PC-3 (cell line): ENCODE data around the gene HECTD1.

Experiments used
- EZH2 ChIP-seq: fragments of 300-600 bp; sonication (generic); IDR thresholded peaks from one replicate; pipeline ENCODE4 v1.6.1; 2017; ENCODE audit warnings: antibody characterized with exemption, mild to moderate bottlenecking, low read length; ENCODE audit not compliant: unreplicated experiment
- TF ChIP-seq, protein P1 (sequence below): fragments of 300-600 bp; sonication (generic); conservative IDR thresholded peaks from 2 replicates; pipeline ENCODE4 v1.5.1; 2017; ENCODE audit warnings: antibody characterized with exemption, low read depth, mild to moderate bottlenecking, low read length

DNA sequence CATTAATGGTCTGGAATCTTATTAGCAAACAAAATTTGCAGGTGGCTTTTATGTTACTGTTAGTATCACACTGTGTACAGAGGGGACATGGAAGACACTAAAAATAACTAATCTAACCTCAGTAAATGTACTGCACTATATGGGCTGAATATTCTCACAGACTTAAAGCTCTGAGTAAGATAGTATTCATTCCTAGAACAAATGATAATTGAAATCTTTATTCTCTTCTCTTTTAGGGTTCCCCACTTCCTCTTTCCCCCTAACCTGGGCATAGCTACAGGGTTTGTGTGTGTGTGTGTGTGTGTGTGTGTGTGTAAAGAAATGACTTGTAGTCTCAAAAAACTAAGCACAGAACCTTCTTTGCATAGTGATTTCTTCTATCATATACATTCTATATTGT lies 21.4 kb upstream of the HECTD1 start:
- TF ChIP-seq, protein P1, sequence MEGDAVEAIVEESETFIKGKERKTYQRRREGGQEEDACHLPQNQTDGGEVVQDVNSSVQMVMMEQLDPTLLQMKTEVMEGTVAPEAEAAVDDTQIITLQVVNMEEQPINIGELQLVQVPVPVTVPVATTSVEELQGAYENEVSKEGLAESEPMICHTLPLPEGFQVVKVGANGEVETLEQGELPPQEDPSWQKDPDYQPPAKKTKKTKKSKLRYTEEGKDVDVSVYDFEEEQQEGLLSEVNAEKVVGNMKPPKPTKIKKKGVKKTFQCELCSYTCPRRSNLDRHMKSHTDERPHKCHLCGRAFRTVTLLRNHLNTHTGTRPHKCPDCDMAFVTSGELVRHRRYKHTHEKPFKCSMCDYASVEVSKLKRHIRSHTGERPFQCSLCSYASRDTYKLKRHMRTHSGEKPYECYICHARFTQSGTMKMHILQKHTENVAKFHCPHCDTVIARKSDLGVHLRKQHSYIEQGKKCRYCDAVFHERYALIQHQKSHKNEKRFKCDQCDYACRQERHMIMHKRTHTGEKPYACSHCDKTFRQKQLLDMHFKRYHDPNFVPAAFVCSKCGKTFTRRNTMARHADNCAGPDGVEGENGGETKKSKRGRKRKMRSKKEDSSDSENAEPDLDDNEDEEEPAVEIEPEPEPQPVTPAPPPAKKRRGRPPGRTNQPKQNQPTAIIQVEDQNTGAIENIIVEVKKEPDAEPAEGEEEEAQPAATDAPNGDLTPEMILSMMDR = no peak
- no peak for TF ChIP-seq EZH2
